HEK293 (cell line): ENCODE measurements around the gene CCDC40.

Source experiments
- CTCF ChIP-seq: fragments of 450-650 bp; formaldehyde crosslinking; IDR thresholded peaks from 2 replicates; pipeline ENCODE4 v1.5.1; 2016; ENCODE audit warnings: missing biosample characterization, missing genetic modification characterization
- REST ChIP-seq: fragments of 450-650 bp; formaldehyde crosslinking; IDR thresholded peaks from 2 replicates; pipeline ENCODE4 v1.5.1; 2016; ENCODE audit warnings: missing biosample characterization, missing genetic modification characterization
- ZNF114 ChIP-seq: fragments of 450-650 bp; formaldehyde crosslinking; IDR thresholded peaks from 2 replicates; pipeline ENCODE4 v1.5.0; 2017; ENCODE audit warnings: missing biosample characterization, missing genetic modification characterization
- ZNF274 ChIP-seq, 2 experiments: fragments of 200-500 bp in 1 of 2; fragments of 450-650 bp in 1 of 2; sonication (Bioruptor generic) in 1 of 2; formaldehyde crosslinking in 1 of 2; IDR thresholded peaks; 2 replicates each; pipeline versions ENCODE4 v1.5.1 to v1.6.1; 2014 to 2016; ENCODE audit warnings: borderline replicate concordance in 1 of 2, inconsistent platforms in 1 of 2, low read length in 1 of 2, missing biosample characterization in 1 of 2, missing genetic modification characterization in 1 of 2
- ZNF747 ChIP-seq: fragments of 450-650 bp; formaldehyde crosslinking; IDR thresholded peaks from 2 replicates; pipeline ENCODE4 v1.5.1; 2016; ENCODE audit warnings: missing biosample characterization, missing genetic modification characterization

GRCh38 chr17:80114758-80115157 lies 78.3 kb downstream of the CCDC40 start:
- TF ChIP-seq REST (tag by site-specific recombination), result no peak
- TF ChIP-seq CTCF (tag by site-specific recombination), result no peak
- TF ChIP-seq ZNF747 (tag by site-specific recombination), result no peak
- no peak for TF ChIP-seq ZNF274 (IDR thresholded peaks at IDR 0.05; ENCODE audit: low read length)
- TF ChIP-seq ZNF274 (tag by site-specific recombination; IDR thresholded peaks at IDR 0.05; ENCODE audit: borderline replicate concordance), result no peak
- no peak for TF ChIP-seq ZNF114
